Fibroblast of mammary gland (primary cell): ENCODE results near the gene MRC1.
A peak's percentile ranks its signal among the peaks of the same experiment; 100 is the strongest.

Experiments
- DNase-seq: peaks from one replicate; pipeline ENCODE4 v3.0.0-alpha.2; 2010; ENCODE audit warnings: low read depth
- H3K4me3 ChIP-seq: 2 replicates; pipeline ENCODE4 v1.5.1; 2011; ENCODE audit warnings: low read depth, mild to moderate bottlenecking, low read length, moderate library complexity; ENCODE audit not compliant: control insufficient read depth
- CTCF ChIP-seq: conservative IDR thresholded peaks from 2 replicates; pipeline ENCODE4 v1.5.1; 2011; ENCODE audit warnings: low read depth, low read length, inconsistent platforms; ENCODE audit not compliant: control insufficient read depth, insufficient read depth

MRC1 gene

GRCh38 chr10:17808971-17809841 is at the start of gene MRC1:
Gene MRC1 (plus strand): TSS chr10:17809348. CDS start chr10:17809466, 118 bp downstream.
- H3K4me3 ChIP-seq = no peak within 1 kb of the TSS
- no peak for TF ChIP-seq CTCF
- no peak for DNase-seq

GRCh38 chr10:17764142-17764541 is 45.0 kb upstream of the MRC1 start:
- H3K4me3 ChIP-seq = no peak overlapping the region
- no peak for TF ChIP-seq CTCF
- no peak for DNase-seq

- no peak for TF ChIP-seq CTCF
- H3K4me3 ChIP-seq = no peak overlapping the region
- no peak for DNase-seq
Observed at GRCh38 chr10:17765602-17766001, 43.5 kb upstream of the MRC1 start.

- no peak for DNase-seq
- no peak for TF ChIP-seq CTCF
- H3K4me3 ChIP-seq = no peak overlapping the region
Observed at GRCh38 chr10:17766731-17767130, 42.4 kb upstream of the MRC1 start.

GRCh38 chr10:17768496-17768895 is 40.7 kb upstream of the MRC1 start:
- no peak overlapping the region for H3K4me3 ChIP-seq
- no peak for TF ChIP-seq CTCF
- DNase-seq = no peak

- DNase-seq = peak; percentile 30
- TF ChIP-seq CTCF = no peak
- no peak overlapping the region for H3K4me3 ChIP-seq
Observed at GRCh38 chr10:17768957-17769356, 40.2 kb upstream of the MRC1 start.
